Measurements from ENCODE around the gene RAPGEF1.

The RAPGEF1 gene

DNA sequence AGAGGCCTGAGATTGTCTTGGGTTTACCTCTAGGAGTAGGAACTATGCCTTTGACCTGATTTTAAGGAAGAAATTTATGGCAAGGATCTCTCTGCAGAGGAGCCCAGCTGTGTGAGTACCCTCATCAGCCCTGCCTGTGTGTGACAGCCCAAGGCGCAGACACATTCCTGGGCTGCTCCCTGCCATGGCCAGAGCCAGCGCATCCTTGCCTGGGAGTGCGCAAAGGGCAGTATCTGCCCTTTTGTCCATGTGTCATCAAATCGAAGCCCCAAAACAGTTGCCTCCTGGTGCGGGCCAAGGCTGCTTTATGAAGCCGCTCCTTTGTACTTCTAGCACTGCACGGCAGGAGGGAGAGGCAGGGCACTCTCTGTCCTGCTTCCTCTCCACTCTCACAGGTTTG is 142.6 kb downstream of the RAPGEF1 start:
- Histone ChIP-seq H3K9me3 (ENCODE audit: control extremely low read depth in 1 of 5, control insufficient read depth in 4 of 5, insufficient read depth in 2 of 5, low read depth in 1 of 5, low read length in 4 of 5) (no peaks in the 10 kb centered on the region), H3K27me3 (replicated peaks in 2 of 5; ENCODE audit: control insufficient read depth in 4 of 5, insufficient read depth in 5 of 5, low read length in 4 of 5) (no peaks in the 10 kb centered on the region), H3K27ac (ENCODE audit: insufficient read depth in 1 of 2, low read depth in 1 of 2, low read length in 2 of 2, poor library complexity in 1 of 2, severe bottlenecking in 2 of 2) (no peak overlapping the region), H3K36me3 (ENCODE audit: control insufficient read depth in 4 of 4, insufficient read depth in 4 of 4, low read length in 3 of 4) (peaks cover 13 to 64% (median 46%) of the 10 kb centered on the region in 4 experiments), H3K4me1 (ENCODE audit: control extremely low read depth in 1 of 4, control insufficient read depth in 4 of 4, insufficient read depth in 4 of 4, low read length in 3 of 4) (peaks cover 0 to 25% (median 7%) of the 10 kb centered on the region in 4 experiments), H3K4me3 (ENCODE audit: control insufficient read depth in 1 of 7, extremely low read depth in 1 of 7, insufficient read depth in 4 of 7, low read depth in 2 of 7, low read length in 6 of 7) (no peak overlapping the region)
- DNase-seq: no peak
- WGBS (ENCODE audit: insufficient coverage): 95% methylated on average over 7 of the region's 7 CpGs
- ChIA-PET POLR2A (no interaction called here), CTCF (interaction anchor here (1.0 to 3.3 kb wide), 5 partner anchors 78 to 153 kb away, joined by 3 to 19 read pairs (median 3); no protein-coding TSS in a partner anchor)

- WGBS (ENCODE audit: insufficient coverage): 90% methylated on average over 2 of the region's 4 CpGs
Observed at GRCh38 chr9:131596430-131596743, 143.5 kb downstream of the RAPGEF1 start.

DNA sequence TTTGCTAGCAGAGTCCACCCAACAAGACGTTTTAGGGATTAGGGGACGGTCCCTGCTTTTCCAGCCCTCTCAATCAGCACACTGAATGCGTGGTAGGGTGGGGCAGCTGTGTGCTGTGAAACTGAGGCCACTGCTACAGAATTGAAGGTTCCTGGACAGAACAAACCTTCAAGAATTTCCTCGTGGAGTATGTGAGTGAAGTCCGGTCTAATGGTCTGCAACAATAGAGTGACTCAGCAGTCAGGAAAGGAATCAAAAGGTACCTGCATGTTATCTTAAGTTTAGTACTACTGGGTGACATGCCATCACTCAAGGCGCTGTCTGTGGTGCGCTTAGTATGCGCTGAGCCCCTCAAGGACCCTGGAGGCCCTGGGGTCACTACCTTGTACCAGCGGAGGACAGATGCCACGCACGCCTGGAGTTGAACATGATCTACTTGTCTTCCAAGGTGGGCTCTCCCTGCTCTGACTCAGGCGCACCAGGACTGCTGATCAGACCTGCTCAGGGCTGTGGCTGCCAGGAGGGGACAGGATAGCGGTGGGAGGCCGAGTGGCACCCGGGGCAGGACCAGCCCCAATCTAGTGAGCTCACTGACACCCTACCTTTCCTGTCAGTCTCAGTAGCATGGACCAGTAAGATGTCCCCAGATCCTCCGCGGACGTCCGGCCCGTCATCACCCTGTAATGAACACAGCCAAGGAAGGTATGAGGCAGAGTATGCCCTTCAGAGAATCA is 144.0 kb downstream of the RAPGEF1 start:
- POLR2A ChIA-PET: no interaction called here
- Histone ChIP-seq H3K9me3 (ENCODE audit: control extremely low read depth in 1 of 5, control insufficient read depth in 4 of 5, insufficient read depth in 2 of 5, low read depth in 1 of 5, low read length in 4 of 5) (no peaks in the 10 kb centered on the region), H3K4me1 (ENCODE audit: control extremely low read depth in 1 of 4, control insufficient read depth in 4 of 4, insufficient read depth in 4 of 4, low read length in 3 of 4) (peaks cover 2 to 33% (median 12%) of the 10 kb centered on the region in 4 experiments), H3K27ac (ENCODE audit: insufficient read depth in 1 of 2, low read depth in 1 of 2, low read length in 2 of 2, poor library complexity in 1 of 2, severe bottlenecking in 2 of 2) (no peak overlapping the region), H3K4me3 (ENCODE audit: control insufficient read depth in 1 of 7, extremely low read depth in 1 of 7, insufficient read depth in 4 of 7, low read depth in 2 of 7, low read length in 6 of 7) (no peak overlapping the region), H3K36me3 (ENCODE audit: control insufficient read depth in 4 of 4, insufficient read depth in 4 of 4, low read length in 3 of 4) (peaks cover 9 to 62% (median 39%) of the 10 kb centered on the region in 4 experiments), H3K27me3 (replicated peaks in 2 of 5; ENCODE audit: control insufficient read depth in 4 of 5, insufficient read depth in 5 of 5, low read length in 4 of 5) (no peaks in the 10 kb centered on the region)
- WGBS (ENCODE audit: insufficient coverage): 92% methylated on average over 18 of the region's 20 CpGs
- DNase-seq: no peak
- CTCF ChIA-PET: interaction anchor here (1.6 to 5.6 kb wide), 2 partner anchors 81 to 141 kb away, joined by 3 to 39 read pairs; no protein-coding TSS in a partner anchor

More at GRCh38 chr9:131596430-131596743, 143.5 kb downstream of the RAPGEF1 start:
- Histone ChIP-seq H3K27me3 (replicated peaks in 2 of 5; ENCODE audit: control insufficient read depth in 4 of 5, insufficient read depth in 5 of 5, low read length in 4 of 5) (no peaks in the 10 kb centered on the region), H3K9me3 (ENCODE audit: control extremely low read depth in 1 of 5, control insufficient read depth in 4 of 5, insufficient read depth in 2 of 5, low read depth in 1 of 5, low read length in 4 of 5) (no peaks in the 10 kb centered on the region), H3K27ac (ENCODE audit: insufficient read depth in 1 of 2, low read depth in 1 of 2, low read length in 2 of 2, poor library complexity in 1 of 2, severe bottlenecking in 2 of 2) (no peak overlapping the region), H3K4me3 (ENCODE audit: control insufficient read depth in 1 of 7, extremely low read depth in 1 of 7, insufficient read depth in 4 of 7, low read depth in 2 of 7, low read length in 6 of 7) (no peak overlapping the region), H3K36me3 (ENCODE audit: control insufficient read depth in 4 of 4, insufficient read depth in 4 of 4, low read length in 3 of 4) (peaks cover 12 to 64% (median 40%) of the 10 kb centered on the region in 4 experiments), H3K4me1 (ENCODE audit: control extremely low read depth in 1 of 4, control insufficient read depth in 4 of 4, insufficient read depth in 4 of 4, low read length in 3 of 4) (peaks cover 0 to 27% (median 8%) of the 10 kb centered on the region in 4 experiments)
- ChIA-PET POLR2A (no interaction called here), CTCF (interaction anchor here (1.6 kb wide), 1 partner anchor 81 kb away, joined by 3 read pairs; no protein-coding TSS in a partner anchor)
- no peak for DNase-seq

GRCh38 chr9:131594906-131595665 is 144.8 kb downstream of the RAPGEF1 start:
- POLR2A ChIA-PET: no interaction called here

DNA sequence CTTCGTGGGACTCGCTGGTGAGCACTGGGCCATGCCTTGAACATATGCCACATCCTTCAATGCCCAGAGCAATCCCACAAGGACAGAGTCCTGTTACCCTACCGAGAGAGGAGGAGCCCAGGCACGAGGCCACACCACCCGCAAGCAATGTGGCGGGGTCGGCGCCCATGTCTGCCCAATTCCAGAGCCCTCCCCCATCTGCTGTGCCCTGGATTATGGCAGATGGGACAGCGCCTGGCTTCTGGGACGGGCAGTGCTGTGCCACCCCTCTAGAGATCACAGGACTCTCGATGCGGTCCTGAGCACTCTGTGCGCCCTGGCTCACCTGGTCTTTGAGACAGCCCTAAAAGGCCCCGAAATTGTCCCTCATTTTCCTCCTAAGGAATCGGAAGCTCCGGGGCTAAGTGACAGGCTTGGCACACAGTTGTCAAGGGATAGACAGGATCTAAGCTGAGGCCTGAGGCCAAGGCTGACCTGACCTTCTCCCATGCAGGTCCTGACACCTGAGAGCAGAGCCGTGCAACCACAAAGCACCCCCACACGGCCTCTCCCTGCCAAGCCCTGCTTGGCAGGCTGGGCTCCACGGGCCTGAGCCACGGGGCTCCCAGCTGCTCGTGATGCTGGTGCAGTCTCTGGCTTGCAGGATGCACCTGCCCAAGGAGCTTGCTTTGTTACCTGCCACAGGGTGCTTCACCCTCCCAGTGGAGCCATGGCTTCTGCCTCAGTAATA is 145.8 kb downstream of the RAPGEF1 start:
- CTCF ChIA-PET: interaction anchor here (0.9 to 7.1 kb wide), 7 partner anchors 16 to 156 kb away, joined by 3 to 148 read pairs (median 4); partner anchors contain the start of gene RAPGEF1
- DNase-seq: no peak
- peaks cover 3 to 45% (median 25%) of the 10 kb centered on the region in 4 experiments for H3K4me1 ChIP-seq (ENCODE audit: control extremely low read depth in 1 of 4, control insufficient read depth in 4 of 4, insufficient read depth in 4 of 4, low read length in 3 of 4)
- POLR2A ChIA-PET: no interaction called here
- no peak overlapping the region for H3K4me3 ChIP-seq (ENCODE audit: control insufficient read depth in 1 of 7, extremely low read depth in 1 of 7, insufficient read depth in 4 of 7, low read depth in 2 of 7, low read length in 6 of 7)
- WGBS (ENCODE audit: insufficient coverage): 94% methylated on average over 21 of the region's 21 CpGs
- H3K36me3 ChIP-seq (ENCODE audit: control insufficient read depth in 4 of 4, insufficient read depth in 4 of 4, low read length in 3 of 4): peaks cover 3 to 60% (median 38%) of the 10 kb centered on the region in 4 experiments
- no peaks in the 10 kb centered on the region for H3K9me3 ChIP-seq (ENCODE audit: control extremely low read depth in 1 of 5, control insufficient read depth in 4 of 5, insufficient read depth in 2 of 5, low read depth in 1 of 5, low read length in 4 of 5)
- H3K27me3 ChIP-seq (replicated peaks in 2 of 5; ENCODE audit: control insufficient read depth in 4 of 5, insufficient read depth in 5 of 5, low read length in 4 of 5): no peaks in the 10 kb centered on the region
- no peak overlapping the region for H3K27ac ChIP-seq (ENCODE audit: insufficient read depth in 1 of 2, low read depth in 1 of 2, low read length in 2 of 2, poor library complexity in 1 of 2, severe bottlenecking in 2 of 2)

More at GRCh38 chr9:131594906-131595665, 144.8 kb downstream of the RAPGEF1 start:
- Histone ChIP-seq H3K9me3 (ENCODE audit: control extremely low read depth in 1 of 5, control insufficient read depth in 4 of 5, insufficient read depth in 2 of 5, low read depth in 1 of 5, low read length in 4 of 5) (no peaks in the 10 kb centered on the region), H3K27me3 (replicated peaks in 2 of 5; ENCODE audit: control insufficient read depth in 4 of 5, insufficient read depth in 5 of 5, low read length in 4 of 5) (no peaks in the 10 kb centered on the region), H3K4me1 (ENCODE audit: control extremely low read depth in 1 of 4, control insufficient read depth in 4 of 4, insufficient read depth in 4 of 4, low read length in 3 of 4) (peaks cover 3 to 40% (median 20%) of the 10 kb centered on the region in 4 experiments), H3K36me3 (ENCODE audit: control insufficient read depth in 4 of 4, insufficient read depth in 4 of 4, low read length in 3 of 4) (peaks cover 8 to 56% (median 36%) of the 10 kb centered on the region in 4 experiments), H3K4me3 (ENCODE audit: control insufficient read depth in 1 of 7, extremely low read depth in 1 of 7, insufficient read depth in 4 of 7, low read depth in 2 of 7, low read length in 6 of 7) (no peak overlapping the region), H3K27ac (ENCODE audit: insufficient read depth in 1 of 2, low read depth in 1 of 2, low read length in 2 of 2, poor library complexity in 1 of 2, severe bottlenecking in 2 of 2) (no peak overlapping the region)
- WGBS (ENCODE audit: insufficient coverage): 89% methylated on average over 14 of the region's 20 CpGs
- no peak for DNase-seq
- CTCF ChIA-PET: interaction anchor here (0.9 to 7.1 kb wide), 6 partner anchors 15 to 155 kb away, joined by 3 to 148 read pairs (median 4); partner anchors contain the start of gene RAPGEF1

DNA sequence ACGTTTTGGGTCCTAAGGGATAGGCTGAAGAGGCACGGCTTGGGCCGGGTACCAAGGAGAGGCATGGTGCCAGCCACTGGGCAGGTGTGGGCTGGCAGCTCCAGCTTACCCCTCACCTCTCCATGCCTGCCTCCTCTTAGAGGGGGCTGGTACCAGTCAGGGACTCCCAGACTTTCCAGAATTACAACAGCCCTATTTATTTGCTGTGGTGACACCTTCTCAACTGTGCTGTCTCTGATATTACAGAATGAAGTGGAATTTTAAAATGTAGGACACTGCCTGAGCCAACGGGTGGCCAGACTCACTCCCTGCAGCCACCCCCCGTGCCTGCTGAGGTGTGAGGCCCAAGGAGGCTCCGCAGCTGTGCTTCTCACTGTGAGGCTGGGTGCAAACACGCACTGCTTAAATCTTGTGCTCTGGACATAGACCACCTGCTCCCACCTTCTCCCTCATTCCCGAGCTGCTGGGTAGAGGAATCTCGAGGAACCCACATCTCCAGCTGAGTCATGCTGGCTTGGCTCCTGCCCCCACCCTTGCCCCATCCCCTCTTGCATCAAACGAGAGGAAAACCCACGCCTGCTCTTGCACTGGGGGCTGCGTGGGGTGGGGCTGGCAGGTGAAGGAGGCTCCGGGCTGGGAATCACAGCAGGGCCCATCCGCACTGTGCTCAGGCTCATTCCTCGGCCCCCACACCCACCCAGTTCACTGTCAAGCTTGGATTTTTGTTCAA is 146.6 kb downstream of the RAPGEF1 start:
- Histone ChIP-seq H3K4me3 (ENCODE audit: control insufficient read depth in 1 of 7, extremely low read depth in 1 of 7, insufficient read depth in 4 of 7, low read depth in 2 of 7, low read length in 6 of 7) (no peak overlapping the region), H3K36me3 (ENCODE audit: control insufficient read depth in 4 of 4, insufficient read depth in 4 of 4, low read length in 3 of 4) (peaks cover 5 to 69% (median 41%) of the 10 kb centered on the region in 4 experiments), H3K4me1 (ENCODE audit: control extremely low read depth in 1 of 4, control insufficient read depth in 4 of 4, insufficient read depth in 4 of 4, low read length in 3 of 4) (peaks cover 3 to 41% (median 21%) of the 10 kb centered on the region in 4 experiments), H3K27ac (ENCODE audit: insufficient read depth in 1 of 2, low read depth in 1 of 2, low read length in 2 of 2, poor library complexity in 1 of 2, severe bottlenecking in 2 of 2) (no peak overlapping the region), H3K9me3 (ENCODE audit: control extremely low read depth in 1 of 5, control insufficient read depth in 4 of 5, insufficient read depth in 2 of 5, low read depth in 1 of 5, low read length in 4 of 5) (no peaks in the 10 kb centered on the region), H3K27me3 (replicated peaks in 2 of 5; ENCODE audit: control insufficient read depth in 4 of 5, insufficient read depth in 5 of 5, low read length in 4 of 5) (no peaks in the 10 kb centered on the region)
- ChIA-PET POLR2A (no interaction called here), CTCF (interaction anchor here (0.9 to 7.1 kb wide), 6 partner anchors 8 to 160 kb away, joined by 3 to 148 read pairs (median 8); partner anchors contain the start of gene RAPGEF1)
- no peak for DNase-seq
- WGBS (ENCODE audit: insufficient coverage): 79% methylated on average over 12 of the region's 15 CpGs

All from common myeloid progenitor, CD34-positive (primary cell).